Neural progenitor cell (in vitro differentiated cells): ENCODE measurements around the gene DACH1.

Experiments
- CTCF ChIP-seq: fragments of 200-600 bp; sonication (generic); IDR thresholded peaks from 2 replicates; pipeline ENCODE4 v1.5.1; 2017; ENCODE audit warnings: antibody characterized with exemption, mild to moderate bottlenecking
- EZH2 ChIP-seq: fragments of 200-600 bp; sonication (generic); IDR thresholded peaks from 2 replicates; pipeline ENCODE4 v1.6.1; 2017; ENCODE audit warnings: antibody characterized with exemption, mild to moderate bottlenecking, moderate library complexity
- EZH2phosphoT487 ChIP-seq: fragments of 200-600 bp; sonication (generic); IDR thresholded peaks from 2 replicates; pipeline ENCODE4 v1.6.1; 2017; ENCODE audit warnings: antibody characterized with exemption

GRCh38 chr13:71606818-71607217 lies 260.2 kb downstream of the DACH1 start:
- no peak for TF ChIP-seq CTCF
- TF ChIP-seq EZH2: no peak
- no peak for TF ChIP-seq EZH2phosphoT487
